ENCODE results near the gene PPP1R12A. TPM values are rescaled to one million over a fixed set of nuclear protein-coding genes. Genes with fewer than 3 reads are reported as not detected.
"Not testable (repeated sequence)": the region's sequence is repeated elsewhere in the genome, so short reads cannot be mapped to it uniquely, and the experiment has no call there.

The PPP1R12A gene
- total RNA-seq, 1 donor from 2014 or later: 86.7 TPM

GRCh38 chr12:79826267-79827128 lies 108.4 kb downstream of the PPP1R12A start:
- TF ChIP-seq EZH2 (IDR thresholded peaks at IDR 0.05): no peak
- no peak for TF ChIP-seq EZH2phosphoT487 (IDR thresholded peaks at IDR 0.05)
- Histone ChIP-seq H3K27me3 (no peaks in the 10 kb centered on the region), H2AFZ (replicated peaks) (no peak overlapping the region), H3K36me3 (peaks cover 4% of the 10 kb centered on the region), H3K4me1 (peaks cover 9% of the 10 kb centered on the region), H3F3A (ENCODE audit: low read depth) (no peaks in the 10 kb centered on the region), H3K27ac (no peak overlapping the region), H3K9ac (no peak overlapping the region), H3K4me3 (no peak overlapping the region), H3K79me2 (ENCODE audit: low read depth) (no peaks in the 10 kb centered on the region), H3K9me3 (ENCODE audit: low read depth) (no peaks in the 10 kb centered on the region), H4K20me1 (ENCODE audit: low read depth) (no peaks in the 10 kb centered on the region), H3K4me2 (no peak overlapping the region)
- peak; percentile 8 for DNase-seq (ENCODE audit: low spot score)
- Mint-ChIP-seq H3K4me1 (peaks cover 2% of the 10 kb centered on the region), H3K9me3 (no peaks in the 10 kb centered on the region), H3K4me3 (no peak overlapping the region), H3K27me3 (ENCODE audit: insufficient read depth, low read depth) (no peaks in the 10 kb centered on the region), H3K27ac (no peak overlapping the region), H3K36me3 (peaks cover 12% of the 10 kb centered on the region)

- peaks cover 17% of the 10 kb centered on the region for H3K36me3 Mint-ChIP-seq
- Histone ChIP-seq H3K9ac (no peak overlapping the region), H3K4me1 (peaks cover 9% of the 10 kb centered on the region), H3K4me2 (no peak overlapping the region), H3K4me3 (no peak overlapping the region), H4K20me1 (ENCODE audit: low read depth) (no peaks in the 10 kb centered on the region), H2AFZ (replicated peaks) (no peak overlapping the region), H3F3A (ENCODE audit: low read depth) (no peaks in the 10 kb centered on the region), H3K27me3 (no peaks in the 10 kb centered on the region), H3K36me3 (peaks cover 8% of the 10 kb centered on the region), H3K9me3 (ENCODE audit: low read depth) (no peaks in the 10 kb centered on the region), H3K27ac (no peak overlapping the region), H3K79me2 (ENCODE audit: low read depth) (no peaks in the 10 kb centered on the region)
- no peak overlapping the region for H3K4me3 Mint-ChIP-seq
- DNase-seq (ENCODE audit: low spot score): no peak
- H3K27me3 Mint-ChIP-seq (ENCODE audit: insufficient read depth, low read depth): no peaks in the 10 kb centered on the region
- peaks cover 2% of the 10 kb centered on the region for H3K4me1 Mint-ChIP-seq
- TF ChIP-seq, protein P1, sequence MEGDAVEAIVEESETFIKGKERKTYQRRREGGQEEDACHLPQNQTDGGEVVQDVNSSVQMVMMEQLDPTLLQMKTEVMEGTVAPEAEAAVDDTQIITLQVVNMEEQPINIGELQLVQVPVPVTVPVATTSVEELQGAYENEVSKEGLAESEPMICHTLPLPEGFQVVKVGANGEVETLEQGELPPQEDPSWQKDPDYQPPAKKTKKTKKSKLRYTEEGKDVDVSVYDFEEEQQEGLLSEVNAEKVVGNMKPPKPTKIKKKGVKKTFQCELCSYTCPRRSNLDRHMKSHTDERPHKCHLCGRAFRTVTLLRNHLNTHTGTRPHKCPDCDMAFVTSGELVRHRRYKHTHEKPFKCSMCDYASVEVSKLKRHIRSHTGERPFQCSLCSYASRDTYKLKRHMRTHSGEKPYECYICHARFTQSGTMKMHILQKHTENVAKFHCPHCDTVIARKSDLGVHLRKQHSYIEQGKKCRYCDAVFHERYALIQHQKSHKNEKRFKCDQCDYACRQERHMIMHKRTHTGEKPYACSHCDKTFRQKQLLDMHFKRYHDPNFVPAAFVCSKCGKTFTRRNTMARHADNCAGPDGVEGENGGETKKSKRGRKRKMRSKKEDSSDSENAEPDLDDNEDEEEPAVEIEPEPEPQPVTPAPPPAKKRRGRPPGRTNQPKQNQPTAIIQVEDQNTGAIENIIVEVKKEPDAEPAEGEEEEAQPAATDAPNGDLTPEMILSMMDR (IDR thresholded peaks at IDR 0.05): no peak
- no peak for TF ChIP-seq EZH2phosphoT487 (IDR thresholded peaks at IDR 0.05)
- TF ChIP-seq EZH2 (IDR thresholded peaks at IDR 0.05): no peak
- no peaks in the 10 kb centered on the region for H3K9me3 Mint-ChIP-seq
- no peak overlapping the region for H3K27ac Mint-ChIP-seq
These were observed 112.4 kb downstream of the PPP1R12A start for GRCh38 chr12:79822475-79822874.

- DNase-seq (ENCODE audit: low spot score): no peak
- peaks cover 28% of the 10 kb centered on the region for H3K36me3 Mint-ChIP-seq
- Histone ChIP-seq H3K36me3 (peaks cover 16% of the 10 kb centered on the region), H3K9me3 (ENCODE audit: low read depth) (no peaks in the 10 kb centered on the region), H4K20me1 (ENCODE audit: low read depth) (no peaks in the 10 kb centered on the region), H3F3A (ENCODE audit: low read depth) (no peaks in the 10 kb centered on the region), H3K27ac (no peak overlapping the region), H2AFZ (replicated peaks) (no peak overlapping the region), H3K79me2 (ENCODE audit: low read depth) (no peaks in the 10 kb centered on the region), H3K27me3 (no peaks in the 10 kb centered on the region), H3K4me1 (no peaks in the 10 kb centered on the region), H3K9ac (no peak overlapping the region), H3K4me2 (no peak overlapping the region), H3K4me3 (no peak overlapping the region)
- TF ChIP-seq EZH2phosphoT487 (IDR thresholded peaks at IDR 0.05): no peak
- TF ChIP-seq, protein P1 (IDR thresholded peaks at IDR 0.05): no peak
- no peak for TF ChIP-seq EZH2 (IDR thresholded peaks at IDR 0.05)
- no peaks in the 10 kb centered on the region for H3K27me3 Mint-ChIP-seq (ENCODE audit: insufficient read depth, low read depth)
- no peak overlapping the region for H3K27ac Mint-ChIP-seq
- H3K9me3 Mint-ChIP-seq: no peaks in the 10 kb centered on the region
- H3K4me3 Mint-ChIP-seq: no peak overlapping the region
- H3K4me1 Mint-ChIP-seq: no peaks in the 10 kb centered on the region
These were observed 116.0 kb downstream of the PPP1R12A start for GRCh38 chr12:79818856-79819255.

DNA sequence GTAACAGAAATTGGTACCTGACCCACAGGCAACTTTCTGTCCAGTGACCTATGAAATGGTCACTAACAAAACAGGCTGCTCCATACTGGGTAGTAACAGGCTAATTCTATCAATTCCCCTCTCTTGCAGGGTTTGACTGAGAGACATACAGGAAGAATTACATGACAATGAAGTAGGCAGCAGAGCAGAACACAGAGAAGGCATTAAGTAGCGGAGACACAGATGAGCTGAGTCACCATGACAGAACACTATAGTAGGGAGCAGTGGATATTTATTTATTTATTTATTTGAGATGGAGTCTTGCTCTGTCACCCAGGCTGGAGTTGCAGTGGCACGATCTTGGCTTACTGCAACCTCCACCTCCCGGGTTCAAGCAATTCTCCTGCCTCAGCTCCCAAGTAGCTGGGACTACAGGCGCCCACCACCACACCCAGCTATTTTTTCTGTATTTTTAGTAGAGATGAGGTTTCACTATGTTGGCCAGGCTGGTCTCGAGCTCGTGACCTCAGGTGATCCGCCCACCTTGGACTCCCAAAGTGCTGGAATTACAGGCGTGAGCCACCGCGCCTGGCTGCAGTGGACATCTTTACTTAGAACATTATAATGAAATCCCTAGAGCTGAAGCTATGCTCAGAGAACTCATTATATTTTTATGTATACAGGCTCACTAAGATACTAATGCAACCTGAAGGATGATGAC lies 150.4 kb downstream of the PPP1R12A start:
- H3K4me1 ChIP-seq; H4K20me1 ChIP-seq (ENCODE audit: low read depth); DNase-seq (ENCODE audit: low spot score); H3K4me3 ChIP-seq; H3K9me3 Mint-ChIP-seq; H3K4me1 Mint-ChIP-seq; H3F3A ChIP-seq (ENCODE audit: low read depth); H3K27ac Mint-ChIP-seq; H3K27me3 Mint-ChIP-seq (ENCODE audit: insufficient read depth, low read depth); H2AFZ ChIP-seq (replicated peaks); H3K27ac ChIP-seq; H3K9me3 ChIP-seq (ENCODE audit: low read depth); H3K4me3 Mint-ChIP-seq; H3K79me2 ChIP-seq (ENCODE audit: low read depth); H3K27me3 ChIP-seq; H3K36me3 ChIP-seq; H3K9ac ChIP-seq; H3K4me2 ChIP-seq: not testable (repeated sequence)
- H3K36me3 Mint-ChIP-seq: peaks cover 21% of the 10 kb centered on the region
